GM23338 (cell line): Measurements from ENCODE around the gene CDK5R1. TPM values are rescaled to one million over a fixed set of nuclear protein-coding genes. Genes with fewer than 3 reads are reported as not detected.

Experiments used
- ATAC-seq: fragments of 200-7000 bp; cut with Tn5 transposase; 3 replicates; pipeline ENCODE4 v1.9.1; 2020
- DNase-seq: peaks from one replicate; pipeline ENCODE4 v3.0.0-alpha.2; 2015; ENCODE audit warnings: low spot score
- H2AFZ ChIP-seq: fragments of 200-600 bp; sonication (generic); 2 replicates; pipeline ENCODE4 v1.8.0; 2016; ENCODE audit warnings: antibody characterized with exemption, mild to moderate bottlenecking, moderate library complexity
- H3F3A ChIP-seq: fragments of 200-600 bp; sonication (generic); replicated peaks from 2 replicates; pipeline ENCODE4 v1.8.0; 2017; ENCODE audit warnings: antibody characterized with exemption, mixed run types, low read depth
- H3K27ac ChIP-seq: fragments of 200-600 bp; sonication (generic); 2 replicates; pipeline ENCODE4 v1.6.1; 2016; ENCODE audit warnings: low read depth
- H3K27me3 ChIP-seq: fragments of 200-600 bp; sonication (generic); 2 replicates; pipeline ENCODE4 v1.8.0; 2016; ENCODE audit warnings: mild to moderate bottlenecking, mixed run types, moderate library complexity; ENCODE audit not compliant: insufficient read depth
- H3K36me3 ChIP-seq: fragments of 200-600 bp; sonication (generic); 2 replicates; pipeline ENCODE4 v1.8.0; 2016; ENCODE audit warnings: mild to moderate bottlenecking; ENCODE audit not compliant: insufficient read depth
- H3K4me1 ChIP-seq: fragments of 200-600 bp; sonication (generic); 2 replicates; pipeline ENCODE4 v1.8.0; 2016; ENCODE audit warnings: mild to moderate bottlenecking, moderate library complexity; ENCODE audit not compliant: insufficient read depth
- H3K4me2 ChIP-seq: fragments of 200-600 bp; sonication (generic); 2 replicates; pipeline ENCODE4 v1.7.1; 2017; ENCODE audit warnings: mixed run types
- H3K4me3 ChIP-seq: fragments of 200-600 bp; sonication (generic); 2 replicates; pipeline ENCODE4 v1.6.1; 2016; ENCODE audit warnings: mixed run types
- H3K79me2 ChIP-seq: fragments of 200-600 bp; sonication (generic); replicated peaks from 2 replicates; pipeline ENCODE4 v1.8.0; 2017; ENCODE audit warnings: mild to moderate bottlenecking; ENCODE audit not compliant: insufficient read depth
- H3K9me2 ChIP-seq: fragments of 200-600 bp; sonication (generic); 2 replicates; pipeline ENCODE4 v1.8.0; 2017; ENCODE audit not compliant: insufficient read depth
- H4K20me1 ChIP-seq: fragments of 200-600 bp; sonication (generic); replicated peaks from 2 replicates; pipeline ENCODE4 v1.8.0; 2017; ENCODE audit warnings: mild to moderate bottlenecking; ENCODE audit not compliant: insufficient read depth
- H3K27ac Mint-ChIP-seq: 2 replicates; pipeline ENCODE4 v1.8.0; 2020; ENCODE audit warnings: inconsistent platforms, mild to moderate bottlenecking, moderate library complexity, mixed read lengths
- H3K27me3 Mint-ChIP-seq: 3 replicates; pipeline ENCODE4 v1.8.0; 2022; ENCODE audit warnings: low read depth, mild to moderate bottlenecking, moderate library complexity, mixed read lengths, inconsistent platforms; ENCODE audit not compliant: insufficient read depth, poor library complexity
- H3K36me3 Mint-ChIP-seq: 3 replicates; pipeline ENCODE4 v1.8.0; 2021; ENCODE audit warnings: low read depth, mild to moderate bottlenecking, inconsistent platforms, moderate library complexity, mixed read lengths
- H3K4me1 Mint-ChIP-seq: 3 replicates; pipeline ENCODE4 v1.8.0; 2020; ENCODE audit warnings: mild to moderate bottlenecking, inconsistent platforms, mixed read lengths
- H3K4me3 Mint-ChIP-seq: 3 replicates; pipeline ENCODE4 v1.8.0; 2021; ENCODE audit warnings: moderate library complexity, mild to moderate bottlenecking, inconsistent platforms, mixed read lengths
- H3K9me3 Mint-ChIP-seq: 3 replicates; pipeline ENCODE4 v1.8.0; 2020; ENCODE audit warnings: moderate library complexity, mild to moderate bottlenecking, inconsistent platforms, mixed read lengths
- CREB1 ChIP-seq: fragments of 250-450 bp; sonication (Bioruptor Pico); IDR thresholded peaks from 2 replicates; pipeline ENCODE4 v1.5.0; 2020; ENCODE audit warnings: low read depth, mild to moderate bottlenecking, moderate library complexity
- EZH2 ChIP-seq: fragments of 200-600 bp; sonication (generic); IDR thresholded peaks from one replicate; pipeline ENCODE4 v1.8.0; 2017; ENCODE audit warnings: antibody characterized with exemption, mild to moderate bottlenecking, low read depth; ENCODE audit not compliant: unreplicated experiment
- EZH2phosphoT487 ChIP-seq: fragments of 200-600 bp; sonication (generic); IDR thresholded peaks from one replicate; pipeline ENCODE4 v1.8.1; 2018; ENCODE audit warnings: antibody characterized with exemption; ENCODE audit not compliant: unreplicated experiment
- JUNB ChIP-seq: IDR thresholded peaks from one replicate; pipeline ENCODE4 v1.6.1; 2016; ENCODE audit warnings: antibody characterized with exemption; ENCODE audit not compliant: unreplicated experiment
- NANOG ChIP-seq: IDR thresholded peaks from 2 replicates; pipeline ENCODE4 v1.6.1; 2016; ENCODE audit warnings: antibody characterized with exemption, borderline replicate concordance
- POLR2AphosphoS5 ChIP-seq: IDR thresholded peaks from 2 replicates; pipeline ENCODE4 v1.6.1; 2016; ENCODE audit warnings: antibody characterized with exemption, low read depth
- REST ChIP-seq: IDR thresholded peaks from one replicate; pipeline ENCODE4 v1.6.1; 2018; ENCODE audit warnings: antibody characterized with exemption; ENCODE audit not compliant: unreplicated experiment
- STAT1 ChIP-seq: IDR thresholded peaks from one replicate; pipeline ENCODE4 v1.6.1; 2016; ENCODE audit warnings: antibody characterized with exemption; ENCODE audit not compliant: unreplicated experiment
- ZNF114 ChIP-seq: fragments of 250-450 bp; sonication (Bioruptor Pico); IDR thresholded peaks from 2 replicates; pipeline ENCODE4 v1.5.0; 2020; ENCODE audit warnings: mild to moderate bottlenecking, moderate library complexity
- ZNF331 ChIP-seq: fragments of 250-450 bp; sonication (Bioruptor Pico); IDR thresholded peaks from 2 replicates; pipeline ENCODE4 v1.5.0; 2020; ENCODE audit warnings: low read depth, mild to moderate bottlenecking, moderate library complexity
- ZNF462 ChIP-seq: fragments of 250-450 bp; sonication (Bioruptor Pico); IDR thresholded peaks from 2 replicates; pipeline ENCODE4 v1.5.0; 2020; ENCODE audit warnings: mild to moderate bottlenecking, moderate library complexity
- polyA plus RNA-seq: library from polyadenylated mRNA; unstranded; fragments of >200 nt; fragmentation: Nextera tagmentation; extraction: Ambion mirVana; gene quantifications from 2 replicates; pipeline ENCODE4 v1.2.1, GENCODE V29; 2016
- total RNA-seq: library from RNA; depleted of rRNA; stranded (reverse); fragments of >200 nt; shearing (Covaris generic); gene quantifications from 2 replicates; pipeline ENCODE4 v1.2.3, GENCODE V29; 2014
- TF ChIP-seq, protein P1 (sequence below), 2 experiments: fragments of 200-600 bp in 1 of 2; sonication (generic) in 1 of 2; conservative IDR thresholded peaks; 2 replicates each; pipeline versions ENCODE4 v1.5.1 to v1.6.1; 2016 to 2017; ENCODE audit warnings: antibody characterized with exemption in 2 of 2, low read depth in 2 of 2, mild to moderate bottlenecking in 2 of 2, moderate library complexity in 1 of 2
- TF ChIP-seq, protein P2 (sequence below): IDR thresholded peaks from 2 replicates; pipeline ENCODE4 v1.6.1; 2016; ENCODE audit warnings: antibody characterized with exemption

The CDK5R1 gene
- total and polyA plus RNA-seq, 2 experiments from 2014 or later = 4.0 to 11.6 TPM

GRCh38 chr17:32525122-32525521 is 38.3 kb downstream of the CDK5R1 start:
- no peak overlapping the region for H3K4me3 ChIP-seq
- Mint-ChIP-seq H3K36me3 (no peaks in the 10 kb centered on the region), H3K4me3 (no peak overlapping the region), H3K27ac (no peak overlapping the region), H3K9me3 (no peaks in the 10 kb centered on the region), H3K4me1 (peaks cover 30% of the 10 kb centered on the region), H3K27me3 (peaks cover 4% of the 10 kb centered on the region)
- no peaks in the 10 kb centered on the region for H4K20me1 ChIP-seq
- H3K4me2 ChIP-seq = no peak overlapping the region
- peaks cover 9% of the 10 kb centered on the region for H3F3A ChIP-seq
- TF ChIP-seq STAT1 (no peak), NANOG (no peak), REST (no peak), EZH2phosphoT487 (no peak), ZNF331 (CRISPR knock-in tag) (no peak), ZNF462 (CRISPR knock-in tag) (no peak), ZNF114 (CRISPR knock-in tag) (no peak), EZH2 (no peak), JUNB (no peak), POLR2AphosphoS5 (no peak), CREB1 (CRISPR knock-in tag) (no peak)
- TF ChIP-seq, protein P1, sequence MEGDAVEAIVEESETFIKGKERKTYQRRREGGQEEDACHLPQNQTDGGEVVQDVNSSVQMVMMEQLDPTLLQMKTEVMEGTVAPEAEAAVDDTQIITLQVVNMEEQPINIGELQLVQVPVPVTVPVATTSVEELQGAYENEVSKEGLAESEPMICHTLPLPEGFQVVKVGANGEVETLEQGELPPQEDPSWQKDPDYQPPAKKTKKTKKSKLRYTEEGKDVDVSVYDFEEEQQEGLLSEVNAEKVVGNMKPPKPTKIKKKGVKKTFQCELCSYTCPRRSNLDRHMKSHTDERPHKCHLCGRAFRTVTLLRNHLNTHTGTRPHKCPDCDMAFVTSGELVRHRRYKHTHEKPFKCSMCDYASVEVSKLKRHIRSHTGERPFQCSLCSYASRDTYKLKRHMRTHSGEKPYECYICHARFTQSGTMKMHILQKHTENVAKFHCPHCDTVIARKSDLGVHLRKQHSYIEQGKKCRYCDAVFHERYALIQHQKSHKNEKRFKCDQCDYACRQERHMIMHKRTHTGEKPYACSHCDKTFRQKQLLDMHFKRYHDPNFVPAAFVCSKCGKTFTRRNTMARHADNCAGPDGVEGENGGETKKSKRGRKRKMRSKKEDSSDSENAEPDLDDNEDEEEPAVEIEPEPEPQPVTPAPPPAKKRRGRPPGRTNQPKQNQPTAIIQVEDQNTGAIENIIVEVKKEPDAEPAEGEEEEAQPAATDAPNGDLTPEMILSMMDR (conservative IDR thresholded peaks at IDR 0.05; ENCODE audit: low read depth in 2 of 2) = no peak
- TF ChIP-seq, protein P2, sequence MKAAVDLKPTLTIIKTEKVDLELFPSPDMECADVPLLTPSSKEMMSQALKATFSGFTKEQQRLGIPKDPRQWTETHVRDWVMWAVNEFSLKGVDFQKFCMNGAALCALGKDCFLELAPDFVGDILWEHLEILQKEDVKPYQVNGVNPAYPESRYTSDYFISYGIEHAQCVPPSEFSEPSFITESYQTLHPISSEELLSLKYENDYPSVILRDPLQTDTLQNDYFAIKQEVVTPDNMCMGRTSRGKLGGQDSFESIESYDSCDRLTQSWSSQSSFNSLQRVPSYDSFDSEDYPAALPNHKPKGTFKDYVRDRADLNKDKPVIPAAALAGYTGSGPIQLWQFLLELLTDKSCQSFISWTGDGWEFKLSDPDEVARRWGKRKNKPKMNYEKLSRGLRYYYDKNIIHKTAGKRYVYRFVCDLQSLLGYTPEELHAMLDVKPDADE = no peak
- no peaks in the 10 kb centered on the region for H3K36me3 ChIP-seq
- ATAC-seq (no peak), DNase-seq (no peak)
- no peaks in the 10 kb centered on the region for H3K27me3 ChIP-seq
- H2AFZ ChIP-seq = no peak overlapping the region
- H3K27ac ChIP-seq = no peak overlapping the region
- no peaks in the 10 kb centered on the region for H3K9me2 ChIP-seq
- H3K79me2 ChIP-seq = no peaks in the 10 kb centered on the region
- peaks cover 28% of the 10 kb centered on the region for H3K4me1 ChIP-seq
